Ramos (cell line): ENCODE results near the gene CDKN2AIP.
"Not testable (repeated sequence)": the region's sequence is repeated elsewhere in the genome, so short reads cannot be mapped to it uniquely, and the experiment has no call there.

Experiments
- in situ Hi-C: fragments of 300-500 bp; cut with MboI; formaldehyde crosslinking; loops from one replicate; pipeline ENCODE4 v1.14.3; 2022; ENCODE audit warnings: low sequenced_read_pairs; ENCODE audit not compliant: unreplicated experiment

Gene CDKN2AIP

DNA sequence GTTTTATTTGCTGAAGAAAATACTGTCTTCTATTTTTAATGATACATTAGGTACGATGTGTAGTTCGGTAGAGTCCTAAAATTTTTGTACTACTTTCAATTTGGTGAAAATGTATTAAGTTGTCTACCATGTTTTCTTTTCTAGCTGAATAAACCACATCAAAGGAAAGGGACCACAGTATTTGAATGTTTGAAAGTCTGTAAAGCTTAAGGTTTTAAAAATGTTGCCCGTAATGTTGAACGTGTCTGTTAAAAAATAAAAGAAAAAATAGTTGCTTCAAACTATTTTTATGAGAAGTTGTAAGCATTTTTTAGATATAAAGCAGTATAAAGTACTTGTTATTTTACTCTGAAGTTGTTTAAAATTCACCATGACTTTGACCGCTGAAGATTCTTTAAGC lies 3.2 kb downstream of the CDKN2AIP start:
- in situ Hi-C loops: no loop called here

DNA sequence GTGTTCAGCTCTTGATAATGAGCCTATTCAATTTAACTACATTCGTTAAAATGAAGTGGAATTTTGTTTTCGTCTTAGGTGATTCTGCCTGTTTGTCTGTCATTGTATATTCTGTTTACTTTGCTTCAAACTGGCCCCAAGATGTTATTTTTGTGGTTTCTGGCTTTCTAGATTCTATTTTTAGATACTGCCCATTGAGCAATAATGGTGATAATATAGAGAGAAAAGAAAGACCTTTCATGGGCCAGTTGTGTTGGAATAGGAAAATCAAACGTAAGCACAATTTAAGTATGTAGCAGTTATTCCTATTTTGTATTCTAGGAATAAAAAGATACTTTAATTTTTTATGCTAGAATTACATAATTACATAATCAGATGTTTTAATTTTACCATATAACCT lies 4.0 kb downstream of the CDKN2AIP start:
- in situ Hi-C loops: no loop called here

DNA sequence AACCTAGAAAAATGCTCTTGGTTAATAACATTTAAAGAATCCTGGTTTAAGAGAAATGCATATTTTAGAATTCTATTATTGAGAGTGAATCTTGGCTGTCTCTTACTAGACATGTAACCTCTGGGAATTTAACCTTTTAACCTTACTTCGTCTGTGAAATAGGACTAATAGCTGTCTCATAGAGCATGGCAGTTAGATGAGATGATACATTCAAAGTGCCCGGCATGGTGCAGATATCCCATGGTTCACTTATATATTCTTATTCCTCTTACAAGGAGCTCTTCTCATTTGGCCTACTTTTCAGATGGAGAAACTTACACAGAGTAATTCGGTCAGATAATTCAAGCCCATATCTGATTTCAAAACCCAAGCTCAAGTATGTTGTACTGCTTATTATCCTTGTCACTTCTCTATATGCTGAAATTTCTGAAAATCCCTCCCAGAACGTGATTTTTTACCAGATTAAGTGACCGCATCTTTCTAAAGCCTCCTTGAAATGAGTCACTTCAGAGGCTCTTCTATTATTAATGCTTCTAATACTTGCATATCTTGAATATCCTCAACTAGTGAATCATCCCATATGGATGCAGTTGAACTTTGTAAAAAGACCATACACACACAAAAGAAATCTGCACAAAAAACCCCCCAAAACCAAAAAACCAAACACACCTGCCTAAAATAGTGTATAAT lies 4.9 kb downstream of the CDKN2AIP start:
- in situ Hi-C loops: no loop called here

DNA sequence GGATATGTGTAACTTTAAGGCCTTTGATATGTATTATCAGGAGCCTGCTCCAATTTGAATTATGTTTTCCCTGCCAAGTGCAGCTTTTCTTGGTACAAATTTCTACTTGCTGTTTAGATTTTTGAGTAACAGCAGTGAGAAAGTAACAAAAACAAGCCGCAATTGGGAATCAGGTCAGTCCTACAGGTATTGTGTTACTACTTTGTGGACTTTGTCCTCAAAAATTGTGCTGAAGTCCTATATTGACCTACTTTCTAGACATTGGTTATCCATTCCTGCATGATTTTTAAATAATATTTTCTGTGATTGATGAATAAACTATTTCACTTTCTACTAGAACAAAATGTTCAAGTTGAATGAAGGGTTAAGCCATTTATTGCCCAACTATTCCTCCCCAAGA lies 5.7 kb downstream of the CDKN2AIP start:
- in situ Hi-C loops: no loop called here

DNA sequence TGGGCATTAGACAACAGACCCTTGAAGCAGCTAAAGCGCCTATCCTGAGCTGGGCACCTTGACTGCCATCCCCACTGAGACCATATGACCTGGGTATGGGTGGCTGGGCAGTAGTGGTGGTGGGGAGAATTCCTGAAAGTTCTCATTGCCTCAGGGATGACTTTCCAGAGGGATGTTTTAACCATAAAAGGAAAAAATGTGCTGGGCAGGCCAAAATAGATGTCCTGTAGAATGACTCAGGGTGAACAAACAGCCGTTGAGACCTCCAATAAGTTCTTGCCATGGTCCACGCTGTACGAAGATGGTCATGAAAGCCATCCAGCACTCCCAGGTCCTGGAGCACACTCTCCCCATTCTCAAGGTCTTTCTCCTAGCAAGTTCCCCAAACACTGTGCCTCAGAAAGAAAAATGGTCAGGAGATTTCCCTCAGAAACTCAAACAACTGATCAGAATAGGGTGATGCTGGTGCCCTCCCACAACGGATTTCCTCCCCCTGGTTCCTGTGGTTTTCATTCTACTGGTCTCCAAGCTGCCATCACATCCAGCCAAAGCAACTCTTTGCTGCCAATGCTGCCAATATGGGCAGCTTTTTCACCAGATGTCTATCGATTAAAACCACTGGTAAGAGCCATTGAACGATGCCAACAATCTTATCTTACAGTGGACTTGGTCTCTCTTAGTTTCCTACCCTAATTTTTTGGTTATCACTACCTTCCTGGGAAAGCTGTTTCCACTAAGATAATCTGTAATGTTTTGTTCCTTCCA lies 11.2 kb downstream of the CDKN2AIP start:
- in situ Hi-C loops: no loop called here

DNA sequence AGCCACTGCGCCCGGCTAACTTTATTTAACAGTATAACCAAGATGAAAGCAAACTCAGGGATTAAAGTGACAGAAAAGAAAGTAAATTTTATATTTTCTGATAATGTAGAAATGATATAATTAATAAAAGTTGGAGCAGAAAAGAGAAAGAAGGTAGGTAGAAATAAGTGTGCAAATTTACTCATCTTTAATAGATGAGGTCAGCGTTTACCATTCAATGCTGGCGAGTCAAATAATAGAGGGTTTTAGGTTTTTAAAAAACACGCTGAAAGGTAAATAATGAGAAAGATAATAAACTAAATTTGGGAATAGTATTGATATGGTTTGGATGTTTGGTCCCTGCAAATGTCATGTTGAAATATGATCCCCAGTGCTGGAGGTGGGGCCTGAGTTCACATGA lies 13.6 kb downstream of the CDKN2AIP start:
- in situ Hi-C loops: no loop called here

DNA sequence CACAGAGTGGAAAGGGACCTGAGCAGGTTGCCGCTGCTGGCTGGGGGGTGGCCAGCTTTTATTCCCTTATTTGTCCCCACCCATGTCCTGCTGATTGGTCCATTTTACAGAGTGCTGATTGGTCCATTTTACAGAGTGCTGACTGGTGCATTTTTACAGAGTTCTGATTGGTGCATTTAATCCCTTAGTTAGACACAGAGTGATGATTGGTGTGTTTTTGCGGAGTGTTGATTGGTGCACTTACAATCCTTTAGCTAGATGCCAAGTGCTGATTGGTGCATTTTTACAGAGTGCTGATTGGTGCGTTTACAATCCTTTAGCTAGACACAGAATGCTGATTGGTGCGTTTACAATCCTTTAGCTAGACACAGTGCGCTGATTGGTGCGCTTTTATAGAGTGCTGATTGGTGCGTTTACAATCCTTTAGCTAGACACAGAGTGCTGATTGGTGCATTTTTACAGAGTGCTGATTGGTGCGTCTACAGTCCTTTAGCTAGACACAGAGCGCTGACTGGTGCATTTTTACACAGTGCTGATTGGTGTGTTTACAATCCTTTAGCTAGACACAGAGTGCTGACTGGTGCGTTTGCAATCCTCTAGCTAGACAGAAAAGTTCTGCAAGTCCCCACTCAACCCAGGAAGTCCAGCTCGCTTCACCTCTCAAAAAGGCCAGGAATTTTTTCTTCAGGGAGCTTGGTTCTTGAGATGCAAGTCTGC lies 19.6 kb downstream of the CDKN2AIP start:
- in situ Hi-C loops: not testable (repeated sequence)

DNA sequence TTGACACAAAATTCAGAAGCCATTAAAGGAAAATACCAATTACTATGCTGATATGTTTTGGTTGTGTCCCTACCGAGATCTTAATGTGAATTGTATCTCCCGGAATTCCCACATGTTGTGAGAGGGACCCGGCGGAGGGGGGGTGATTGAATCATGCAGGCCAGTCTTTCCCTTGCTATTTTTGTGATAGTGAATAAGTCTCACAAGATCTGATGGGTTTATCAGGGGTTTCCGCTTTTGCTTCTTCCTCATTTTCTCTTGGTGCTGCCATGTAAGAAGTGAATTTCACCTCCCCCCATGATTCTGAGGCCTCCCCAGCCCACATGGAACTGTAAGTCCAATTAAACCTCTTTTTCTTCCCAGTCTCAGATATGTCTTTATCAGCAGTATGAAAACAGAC lies 21.4 kb downstream of the CDKN2AIP start:
- in situ Hi-C loops: not testable (repeated sequence)

DNA sequence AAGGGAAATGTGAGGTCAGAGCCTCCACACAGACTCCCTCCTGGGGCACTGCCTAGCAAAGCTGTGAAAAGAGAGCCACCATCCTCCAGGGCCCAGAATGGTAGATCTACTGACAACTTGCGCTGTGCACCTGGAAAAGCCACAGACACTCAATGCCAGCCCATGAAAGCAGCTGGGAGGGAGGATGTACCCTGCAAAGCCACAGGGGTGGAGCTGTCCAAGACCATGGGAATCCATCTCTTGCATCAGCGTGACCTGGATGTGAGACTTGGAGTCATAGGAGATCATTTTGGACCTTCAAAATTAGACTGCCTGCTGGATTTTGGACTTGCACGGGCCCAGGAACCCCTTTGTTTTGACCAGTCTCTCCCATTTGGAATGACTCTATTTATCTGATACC lies 22.8 kb downstream of the CDKN2AIP start:
- in situ Hi-C loops: no loop called here

DNA sequence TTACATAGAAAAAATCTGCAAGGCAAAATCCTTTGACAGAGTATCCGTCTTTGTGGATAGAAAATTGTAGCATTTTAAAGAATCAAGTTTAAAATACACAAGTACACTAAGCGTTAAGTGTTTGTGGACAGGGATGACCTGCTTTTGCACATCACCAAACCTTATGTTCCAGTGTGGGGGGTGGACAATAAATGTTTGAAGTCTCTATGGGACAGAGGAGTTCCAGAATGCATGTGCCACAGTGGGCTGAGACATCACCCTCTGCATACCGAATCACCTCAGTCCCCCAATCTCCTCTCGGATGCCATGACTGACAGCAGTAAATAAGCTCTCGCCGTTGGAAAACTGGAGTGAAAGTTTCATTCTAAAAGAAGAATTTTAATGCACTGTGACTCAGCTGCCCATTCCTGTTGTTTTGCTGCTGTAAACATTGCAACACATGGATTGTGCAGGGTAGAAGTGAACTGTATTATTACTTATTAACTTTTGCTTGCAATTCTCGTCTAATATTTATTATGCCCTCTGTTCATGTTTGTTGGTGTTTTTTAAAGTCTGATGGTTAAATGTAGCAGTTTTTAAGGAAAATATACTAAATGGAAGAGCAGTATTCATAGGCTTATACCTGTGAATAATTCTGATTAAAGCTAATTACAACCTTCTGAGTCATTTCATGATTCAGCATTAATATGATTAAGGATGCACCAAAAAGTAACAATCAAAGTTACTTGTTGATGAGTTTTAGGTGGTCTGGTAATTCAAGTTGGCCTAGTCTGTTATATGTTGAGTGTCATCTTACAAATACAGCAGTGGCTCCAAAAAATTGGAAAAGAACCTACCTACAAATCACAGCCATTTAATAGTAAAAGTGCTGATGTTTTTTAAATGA lies 24.0 kb downstream of the CDKN2AIP start:
- in situ Hi-C loops: no loop called here

DNA sequence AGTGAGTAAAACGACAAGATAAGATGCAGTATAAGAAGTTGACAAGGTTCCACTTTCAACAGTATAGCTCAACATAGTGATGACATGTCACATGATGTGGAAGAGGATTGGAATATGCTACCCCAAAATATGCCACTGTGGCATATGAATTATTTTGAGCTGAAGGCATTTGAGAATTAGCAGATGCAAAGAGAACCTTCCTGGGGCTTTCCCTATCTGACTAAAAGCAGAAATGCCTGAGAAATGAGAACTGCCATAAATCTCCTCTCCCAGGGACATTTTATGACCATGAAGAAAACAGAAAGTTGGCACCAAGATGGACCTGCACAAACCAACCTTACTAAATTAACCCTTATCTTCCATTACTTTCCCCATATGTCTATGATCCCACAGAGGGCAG lies 24.8 kb downstream of the CDKN2AIP start:
- in situ Hi-C loops: no loop called here

DNA sequence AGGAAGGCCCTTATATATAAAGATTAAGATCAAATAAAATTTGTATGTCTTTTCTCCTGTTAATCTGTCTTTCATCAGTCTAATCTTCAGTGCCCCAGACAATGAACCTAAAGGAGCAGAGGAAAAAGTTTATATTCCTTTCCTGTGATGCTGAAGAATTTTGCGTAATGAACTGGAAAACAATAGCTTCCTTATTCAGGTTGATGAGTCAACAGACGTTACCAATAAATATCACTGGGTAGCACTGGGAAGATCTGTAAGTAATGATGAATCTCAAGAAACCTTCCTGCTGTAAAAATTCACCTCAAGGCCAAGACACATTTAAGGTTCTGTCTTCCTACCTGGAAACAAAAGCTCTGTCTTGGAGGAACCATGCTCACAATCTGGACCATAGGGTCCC lies 25.5 kb downstream of the CDKN2AIP start:
- in situ Hi-C loops: loop anchor here (10.0 kb wide), 1 partner anchor 135 kb away; no protein-coding TSS in a partner anchor

DNA sequence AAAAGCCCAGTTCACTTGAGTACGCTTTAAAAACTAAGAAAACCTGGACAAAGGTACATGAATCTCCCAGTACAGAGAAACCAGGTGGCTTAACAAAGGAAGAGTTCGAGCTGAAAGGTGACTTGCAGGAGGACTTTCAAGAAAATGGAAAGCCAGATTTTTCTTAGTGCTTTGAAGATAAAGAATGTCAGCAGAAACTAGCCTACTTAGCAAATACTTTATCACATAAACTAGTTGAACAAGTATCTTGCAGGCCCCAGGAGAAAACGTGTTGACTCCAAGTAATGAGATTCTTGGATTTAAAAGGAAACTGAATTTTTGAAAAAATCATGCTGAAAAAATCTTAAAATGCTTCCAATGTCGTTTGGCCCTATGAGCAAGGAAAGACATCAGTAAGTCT lies 26.4 kb downstream of the CDKN2AIP start:
- in situ Hi-C loops: loop anchor here (10.0 kb wide), 1 partner anchor 134 kb away; no protein-coding TSS in a partner anchor

DNA sequence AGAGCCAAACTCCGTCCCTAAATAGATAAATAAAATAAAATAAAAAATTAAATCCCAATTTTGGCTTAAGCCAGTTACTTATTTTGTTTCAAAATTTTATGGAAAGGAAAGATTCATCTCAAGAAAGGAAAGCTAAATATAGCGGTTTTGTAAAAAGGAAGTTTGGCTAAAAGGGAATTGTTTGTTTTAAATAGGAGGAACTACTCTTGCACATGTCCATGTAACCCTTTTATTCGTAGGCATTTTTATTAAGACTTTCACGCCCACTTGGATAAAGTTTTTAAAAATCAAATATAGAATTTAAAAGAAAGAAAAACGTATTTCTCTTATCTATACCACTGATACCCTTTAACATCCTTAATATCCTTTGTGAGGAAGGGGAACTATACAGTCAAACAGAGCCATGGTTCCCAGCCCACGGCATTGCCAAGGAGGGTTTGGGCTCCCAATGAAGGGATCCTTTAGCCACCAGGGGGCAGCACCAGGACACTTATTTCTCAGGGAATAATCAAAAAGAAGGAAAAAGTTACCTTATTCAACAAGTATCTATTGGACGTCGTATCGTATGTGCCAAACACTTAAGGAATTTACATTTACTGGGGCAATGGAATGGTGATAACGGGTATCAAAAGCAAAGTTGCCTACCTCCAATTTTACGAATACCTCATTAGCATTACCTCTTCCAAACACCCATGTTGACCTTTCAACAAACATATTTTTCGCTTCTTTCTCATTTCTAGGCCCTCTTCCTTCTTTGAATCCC lies 27.7 kb downstream of the CDKN2AIP start:
- in situ Hi-C loops: loop anchor here (10.0 kb wide), 1 partner anchor 133 kb away; no protein-coding TSS in a partner anchor

DNA sequence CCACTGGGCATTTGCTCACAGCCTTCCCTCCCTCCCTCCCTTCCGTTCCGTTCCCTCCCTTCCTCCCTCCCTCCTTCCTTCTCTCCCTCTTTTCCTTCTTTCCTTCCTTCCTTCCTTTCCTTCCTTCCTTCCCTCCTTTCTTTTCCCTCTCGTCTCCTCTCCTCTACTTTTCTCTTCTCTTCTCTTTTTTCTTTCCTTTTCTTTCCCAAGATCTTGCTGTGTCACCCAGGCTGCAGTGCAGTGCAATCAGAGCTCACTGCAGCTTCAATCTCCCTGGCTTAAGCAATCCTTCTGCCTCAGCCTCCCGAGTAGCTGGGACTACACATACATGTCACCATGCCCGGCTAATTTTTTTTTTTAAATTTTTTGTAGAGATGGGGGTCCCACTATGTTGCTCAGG lies 33.7 kb downstream of the CDKN2AIP start:
- in situ Hi-C loops: loop anchor here (10.0 kb wide), 1 partner anchor 127 kb away; no protein-coding TSS in a partner anchor

DNA sequence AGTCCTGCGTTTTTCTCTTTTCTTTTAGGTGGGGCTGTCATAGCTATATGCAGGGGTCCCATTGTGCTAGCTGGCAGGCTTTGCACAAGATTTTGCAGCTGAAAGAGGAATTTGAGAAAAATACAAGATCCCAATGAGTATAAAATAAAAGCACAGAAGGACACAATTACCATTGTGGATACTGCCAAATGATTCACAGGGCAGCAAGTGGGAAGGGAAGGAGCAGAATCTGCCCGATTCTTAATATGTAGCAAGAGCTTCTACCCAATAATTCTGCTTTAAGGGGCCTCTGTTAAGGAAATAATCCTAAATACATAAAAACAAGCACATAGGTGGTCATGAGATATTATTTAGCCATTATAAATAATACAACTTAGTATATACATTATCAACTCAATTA lies 34.5 kb downstream of the CDKN2AIP start:
- in situ Hi-C loops: loop anchor here (10.0 kb wide), 1 partner anchor 126 kb away; no protein-coding TSS in a partner anchor

DNA sequence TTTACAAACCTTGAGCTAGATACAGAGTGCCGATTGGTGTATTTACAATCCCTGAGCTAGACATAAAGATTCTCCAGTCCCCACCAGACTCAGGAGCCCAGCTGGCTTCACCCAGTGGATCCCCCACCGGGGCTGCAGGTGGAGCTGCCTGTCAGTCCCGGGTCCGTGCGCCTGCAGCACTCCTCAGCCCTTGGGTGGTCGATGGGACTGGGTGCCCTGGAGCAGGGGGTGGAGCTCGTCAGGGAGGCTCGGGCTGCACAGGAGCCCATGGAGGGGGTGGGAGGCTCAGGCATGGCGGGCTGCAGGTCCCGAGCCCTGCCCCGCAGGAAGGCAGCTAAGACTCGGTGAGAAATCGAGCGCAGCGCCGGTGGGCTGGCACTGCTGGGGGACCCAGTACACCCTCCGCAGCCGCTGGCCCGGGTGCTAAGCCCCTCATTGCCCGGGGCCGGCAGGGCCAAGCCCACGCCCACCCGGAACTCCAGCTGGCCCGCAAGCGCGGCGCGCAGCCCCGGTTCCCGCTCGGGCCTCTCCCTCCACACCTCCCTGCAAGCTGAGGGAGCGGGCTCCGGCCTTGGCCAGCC lies 38.2 kb downstream of the CDKN2AIP start:
- in situ Hi-C loops: not testable (repeated sequence)

DNA sequence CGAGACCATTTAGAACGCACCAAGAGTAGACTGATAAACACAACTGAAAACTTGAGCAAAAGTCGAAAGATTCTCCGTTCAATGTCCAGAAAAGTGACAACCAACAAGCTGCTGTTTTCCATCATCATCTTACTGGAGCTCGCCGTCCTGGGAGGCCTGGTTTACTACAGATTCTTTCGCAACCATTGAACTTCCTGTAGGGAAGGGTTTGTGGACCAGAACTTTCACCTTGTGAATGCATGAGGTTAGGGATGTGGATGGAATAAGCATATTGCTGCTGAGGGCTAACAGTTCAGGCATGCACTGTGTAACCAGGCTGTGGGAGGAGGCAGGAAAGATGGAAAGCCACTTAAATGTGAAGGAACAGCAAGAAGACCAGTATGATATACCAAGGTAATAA lies 39.6 kb downstream of the CDKN2AIP start:
- in situ Hi-C loops: no loop called here
